NOMO-1 treated with dmso at 0.1 percent for 144 hours (cell line): Measurements from ENCODE around the gene ZNF497.
"Not testable (repeated sequence)": the region's sequence is repeated elsewhere in the genome, so short reads cannot be mapped to it uniquely, and the experiment has no call there.

Experiments
- DNase-seq: peaks from one replicate; lab custom pipeline; 2025; ENCODE audit not compliant: unreplicated experiment; lab: John Stamatoyannopoulos, UW

Gene ZNF497

GRCh38 chr19:58348080-58348479 is 14.5 kb downstream of the ZNF497 start:
- not testable (repeated sequence) for DNase-seq

GRCh38 chr19:58346961-58347929 is 15.3 kb downstream of the ZNF497 start:
- DNase-seq, result peak; percentile 69

- DNase-seq, result no peak
Measured at GRCh38 chr19:58345558-58345957, 17.0 kb downstream of the ZNF497 start.

GRCh38 chr19:58338825-58339558 is 23.6 kb downstream of the ZNF497 start:
- no peak for DNase-seq

- no peak for DNase-seq
Measured at GRCh38 chr19:58338336-58338735, 24.2 kb downstream of the ZNF497 start.

GRCh38 chr19:58336820-58337219 is 25.7 kb downstream of the ZNF497 start:
- no peak for DNase-seq

- no peak for DNase-seq
Measured at GRCh38 chr19:58336216-58336615, 26.3 kb downstream of the ZNF497 start.

GRCh38 chr19:58335630-58336029 is 26.9 kb downstream of the ZNF497 start:
- DNase-seq, result no peak

- DNase-seq, result no peak
Measured at GRCh38 chr19:58334691-58335249, 27.8 kb downstream of the ZNF497 start.

- DNase-seq, result no peak
Measured at GRCh38 chr19:58332697-58333096, 29.9 kb downstream of the ZNF497 start.

GRCh38 chr19:58330458-58330857 is 32.1 kb downstream of the ZNF497 start:
- no peak for DNase-seq

- peak; percentile 16 for DNase-seq
Measured at GRCh38 chr19:58328999-58329398, 33.6 kb downstream of the ZNF497 start.

- DNase-seq, result peak; percentile 93
Measured at GRCh38 chr19:58326914-58327726, 35.4 kb downstream of the ZNF497 start, which contains the start of gene ZSCAN22. Gene ZSCAN22 (plus strand): TSS chr19:58326994. CDS start chr19:58334803, 7,809 bp downstream.

- DNase-seq, result no peak
Measured at GRCh38 chr19:58326501-58326913, 36.0 kb downstream of the ZNF497 start.

- no peak for DNase-seq
Measured at GRCh38 chr19:58325311-58326022, 37.1 kb downstream of the ZNF497 start.

- no peak for DNase-seq
Measured at GRCh38 chr19:58319241-58319640, 43.3 kb downstream of the ZNF497 start.

- DNase-seq, result no peak
Measured at GRCh38 chr19:58318297-58318696, 44.3 kb downstream of the ZNF497 start.

GRCh38 chr19:58317476-58318072 is 45.0 kb downstream of the ZNF497 start:
- DNase-seq, result no peak

GRCh38 chr19:58315580-58315979 is 47.0 kb downstream of the ZNF497 start:
- no peak for DNase-seq
